Measurements from ENCODE around the gene PRDM16.
"Not testable (repeated sequence)": the region's sequence is repeated elsewhere in the genome, so short reads cannot be mapped to it uniquely, and the experiment has no call there.

Gene PRDM16

DNA sequence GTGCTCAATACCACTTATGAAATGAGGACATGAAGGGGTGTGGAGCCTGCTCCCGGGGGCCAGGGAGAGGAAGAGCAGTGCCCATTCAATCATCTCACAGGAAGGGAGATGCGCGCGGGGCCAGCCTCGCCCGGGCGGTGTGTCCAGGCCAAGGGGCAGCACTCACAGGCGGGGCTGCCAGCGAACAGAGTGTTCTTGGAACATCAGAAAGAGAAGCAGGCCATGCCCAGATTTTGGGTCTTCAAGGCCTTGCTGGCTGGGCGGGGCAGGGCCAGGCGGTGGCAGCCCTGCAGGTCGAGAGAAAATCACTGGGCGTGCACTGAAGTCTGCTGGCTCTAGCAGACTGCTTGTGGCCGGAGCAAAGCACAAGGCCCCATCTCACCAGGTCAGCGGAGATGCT is 168.6 kb downstream of the PRDM16 start:
- no peak for DNase-seq (ENCODE audit: low read depth)
- no peak overlapping the region for H3K4me3 ChIP-seq (ENCODE audit: low read depth, low read length)
- TF ChIP-seq, protein P1, sequence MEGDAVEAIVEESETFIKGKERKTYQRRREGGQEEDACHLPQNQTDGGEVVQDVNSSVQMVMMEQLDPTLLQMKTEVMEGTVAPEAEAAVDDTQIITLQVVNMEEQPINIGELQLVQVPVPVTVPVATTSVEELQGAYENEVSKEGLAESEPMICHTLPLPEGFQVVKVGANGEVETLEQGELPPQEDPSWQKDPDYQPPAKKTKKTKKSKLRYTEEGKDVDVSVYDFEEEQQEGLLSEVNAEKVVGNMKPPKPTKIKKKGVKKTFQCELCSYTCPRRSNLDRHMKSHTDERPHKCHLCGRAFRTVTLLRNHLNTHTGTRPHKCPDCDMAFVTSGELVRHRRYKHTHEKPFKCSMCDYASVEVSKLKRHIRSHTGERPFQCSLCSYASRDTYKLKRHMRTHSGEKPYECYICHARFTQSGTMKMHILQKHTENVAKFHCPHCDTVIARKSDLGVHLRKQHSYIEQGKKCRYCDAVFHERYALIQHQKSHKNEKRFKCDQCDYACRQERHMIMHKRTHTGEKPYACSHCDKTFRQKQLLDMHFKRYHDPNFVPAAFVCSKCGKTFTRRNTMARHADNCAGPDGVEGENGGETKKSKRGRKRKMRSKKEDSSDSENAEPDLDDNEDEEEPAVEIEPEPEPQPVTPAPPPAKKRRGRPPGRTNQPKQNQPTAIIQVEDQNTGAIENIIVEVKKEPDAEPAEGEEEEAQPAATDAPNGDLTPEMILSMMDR (IDR thresholded peaks at IDR 0.05; ENCODE audit: low read depth, low read length, missing control alignments): no peak

- TF ChIP-seq, protein P1 (IDR thresholded peaks at IDR 0.05; ENCODE audit: low read depth, low read length, missing control alignments): no peak
- H3K4me3 ChIP-seq (ENCODE audit: low read depth, low read length): no peak overlapping the region
- DNase-seq (ENCODE audit: low read depth): no peak
Observed at GRCh38 chr1:3237994-3238702, 169.1 kb downstream of the PRDM16 start.

GRCh38 chr1:3238703-3239278 is 169.8 kb downstream of the PRDM16 start:
- TF ChIP-seq, protein P1 (IDR thresholded peaks at IDR 0.05; ENCODE audit: low read depth, low read length, missing control alignments): no peak
- H3K4me3 ChIP-seq (ENCODE audit: low read depth, low read length): no peak overlapping the region
- DNase-seq (ENCODE audit: low read depth): no peak

DNA sequence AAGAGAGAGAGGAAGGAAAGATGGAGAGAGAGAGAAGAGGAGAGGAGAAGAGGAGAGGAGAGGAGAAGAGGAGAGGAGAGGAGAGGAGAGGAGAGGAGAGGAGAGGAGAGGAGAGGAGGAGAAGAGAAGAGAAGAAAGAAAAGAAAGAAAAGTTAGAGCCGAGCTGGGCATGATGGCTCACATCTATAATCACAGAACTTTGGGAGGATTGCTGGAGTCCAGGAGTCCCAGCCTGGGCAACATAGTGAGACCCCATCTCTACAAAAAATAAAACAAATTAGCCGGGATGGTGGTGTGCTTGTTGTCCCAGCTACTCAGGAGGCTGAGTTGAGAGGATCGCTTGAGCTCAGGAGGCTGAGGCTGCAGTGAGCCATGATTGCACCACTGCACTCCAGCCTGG is 171.0 kb downstream of the PRDM16 start:
- DNase-seq (ENCODE audit: low read depth); H3K4me3 ChIP-seq (ENCODE audit: low read depth, low read length): not testable (repeated sequence)

- no peak overlapping the region for H3K4me3 ChIP-seq (ENCODE audit: low read depth, low read length)
- DNase-seq (ENCODE audit: low read depth): no peak
- TF ChIP-seq, protein P1 (IDR thresholded peaks at IDR 0.05; ENCODE audit: low read depth, low read length, missing control alignments): no peak
Observed at GRCh38 chr1:3240524-3241235, 171.7 kb downstream of the PRDM16 start.

GRCh38 chr1:3241236-3241550 is 172.2 kb downstream of the PRDM16 start:
- H3K4me3 ChIP-seq (ENCODE audit: low read depth, low read length): no peak overlapping the region
- TF ChIP-seq, protein P1 (IDR thresholded peaks at IDR 0.05; ENCODE audit: low read depth, low read length, missing control alignments): no peak
- no peak for DNase-seq (ENCODE audit: low read depth)

DNA sequence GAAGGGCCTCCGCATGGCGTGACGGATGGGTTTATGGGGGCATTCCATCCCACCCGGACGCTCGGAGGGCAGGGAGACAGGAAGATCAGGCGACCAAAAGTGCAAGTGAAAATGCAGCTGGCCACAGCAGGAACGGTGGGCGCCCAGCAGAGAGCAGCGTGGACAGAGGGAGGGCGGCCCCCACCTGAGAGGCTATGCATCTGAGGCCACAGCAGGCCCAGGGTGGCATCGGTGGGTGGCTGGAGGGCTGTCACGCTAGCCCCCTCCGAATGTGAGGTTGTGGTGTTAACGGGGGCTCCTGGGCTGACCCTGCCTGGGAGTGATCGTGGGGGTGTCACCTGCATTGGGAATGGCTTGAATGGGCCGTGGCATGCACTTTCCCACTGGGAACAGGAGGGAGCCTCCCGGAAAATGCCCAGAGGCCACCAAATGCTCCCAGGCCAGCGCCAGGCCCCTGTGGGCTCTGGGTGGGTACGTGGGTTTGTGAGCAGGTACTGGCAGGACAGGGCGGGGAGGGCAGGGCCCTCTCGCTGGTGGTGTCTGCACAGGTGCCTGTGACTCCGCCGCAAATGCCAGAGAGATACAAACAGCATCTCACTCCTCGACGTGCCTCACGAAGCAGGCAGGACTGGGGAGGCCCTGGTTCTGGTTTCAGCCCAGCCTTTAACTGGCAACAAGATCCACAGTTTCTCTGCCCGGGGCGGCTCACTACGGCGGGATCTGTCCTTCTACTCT is 172.8 kb downstream of the PRDM16 start:
- no peak for DNase-seq (ENCODE audit: low read depth)
- TF ChIP-seq, protein P1 (IDR thresholded peaks at IDR 0.05; ENCODE audit: low read depth, low read length, missing control alignments): no peak
- H3K4me3 ChIP-seq (ENCODE audit: low read depth, low read length): no peak overlapping the region
